GM10847 (cell line): Measurements from ENCODE around the gene ASAP2.

ENCODE experiments used
- POLR2A ChIP-seq: IDR thresholded peaks from 2 replicates; pipeline ENCODE4 v1.6.1; 2011; ENCODE audit not compliant: insufficient read length; ENCODE audit errors: extremely low read depth

Gene ASAP2

GRCh38 chr2:9417725-9418124 lies 211.1 kb downstream of the ASAP2 start:
- no peak for TF ChIP-seq POLR2A

GRCh38 chr2:9418746-9419145 lies 212.1 kb downstream of the ASAP2 start:
- TF ChIP-seq POLR2A = no peak

DNA sequence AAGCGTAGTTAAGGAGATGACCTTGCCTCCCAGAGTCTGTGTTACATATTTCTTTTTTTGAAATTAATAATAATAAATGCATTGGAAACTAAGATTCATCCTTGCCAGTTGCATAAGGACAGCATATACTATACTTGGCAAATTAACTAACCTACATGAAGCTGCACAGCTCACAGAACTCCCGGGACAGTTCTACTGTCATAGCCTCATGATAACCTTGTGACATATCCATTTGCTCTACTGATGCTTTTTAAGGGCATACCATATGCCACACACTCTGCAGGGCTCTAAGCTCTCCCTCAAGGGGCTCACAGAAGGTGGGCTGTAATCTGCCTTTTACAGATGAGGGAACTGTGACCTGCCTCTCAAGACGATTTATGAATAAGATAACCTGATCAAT lies 212.9 kb downstream of the ASAP2 start:
- TF ChIP-seq POLR2A = no peak

DNA sequence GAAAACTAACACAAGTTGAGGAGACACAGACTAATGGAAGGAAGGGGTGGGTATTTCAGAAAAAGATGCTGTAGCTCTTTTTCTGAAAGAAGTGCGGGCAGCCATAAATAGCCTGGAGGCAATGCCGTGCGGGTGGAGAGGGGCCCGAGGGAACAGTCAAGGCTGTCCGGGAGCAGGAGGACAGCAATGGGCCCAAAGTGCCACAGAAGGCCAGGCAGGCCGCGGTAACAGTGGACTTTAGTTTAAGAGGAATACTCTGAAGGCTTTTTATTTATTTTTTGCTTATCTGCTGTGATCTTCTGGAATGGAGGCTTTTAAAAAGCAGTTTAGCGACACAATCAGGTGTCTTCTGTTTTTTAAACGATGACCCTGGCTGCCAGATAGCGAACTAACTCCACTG lies 213.9 kb downstream of the ASAP2 start:
- TF ChIP-seq POLR2A = no peak

DNA sequence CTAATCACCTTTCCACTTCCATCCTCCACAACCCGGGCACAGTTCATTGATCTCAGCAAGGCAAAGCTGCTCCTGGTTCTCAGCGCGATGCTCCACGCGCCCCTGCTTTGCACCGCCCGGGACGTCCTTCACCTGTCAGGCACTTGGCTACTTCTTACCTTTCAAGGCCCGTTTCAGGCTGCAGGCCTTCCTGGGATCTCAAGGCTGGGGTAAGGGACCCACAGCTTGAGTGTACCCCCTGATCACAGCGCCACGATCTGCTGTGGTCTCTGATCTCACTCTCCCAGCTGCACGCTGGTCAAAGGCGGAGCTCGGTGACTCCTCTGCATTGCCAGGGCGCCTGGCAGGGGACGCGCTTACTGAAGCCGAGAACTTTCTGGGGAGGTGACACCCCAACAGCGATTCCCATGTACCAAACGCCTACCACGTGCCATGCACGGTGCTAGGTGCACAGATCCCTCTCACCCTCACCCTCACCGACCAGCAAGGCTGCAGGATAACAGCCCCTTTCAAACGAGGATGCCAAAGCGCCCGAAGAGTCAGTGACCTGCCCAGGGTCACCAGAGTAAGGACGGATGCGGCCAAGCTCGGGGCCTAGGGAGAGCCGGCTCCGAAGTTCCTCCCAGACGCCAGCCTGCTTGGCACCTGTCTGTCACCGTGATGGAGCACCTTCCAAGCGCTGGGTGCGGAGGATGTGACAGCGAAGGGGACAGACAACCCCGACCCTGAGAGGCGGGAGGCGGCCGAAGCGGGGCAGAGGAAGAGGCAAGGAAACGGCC lies 215.9 kb downstream of the ASAP2 start:
- no peak for TF ChIP-seq POLR2A

GRCh38 chr2:9423100-9423921 lies 216.7 kb downstream of the ASAP2 start, which contains the start of the genes CPSF3 and ITGB1BP1:
TSS of gene CPSF3 (plus strand) at chr2:9423654. CDS start at chr2:9423774, 120 bp downstream.
TSS of gene ITGB1BP1 (minus strand) at chr2:9423528. CDS start at chr2:9418697, 4,831 bp downstream.
- peak; percentile 67 for TF ChIP-seq POLR2A

GRCh38 chr2:9423922-9424272 lies 217.3 kb downstream of the ASAP2 start:
- no peak for TF ChIP-seq POLR2A

DNA sequence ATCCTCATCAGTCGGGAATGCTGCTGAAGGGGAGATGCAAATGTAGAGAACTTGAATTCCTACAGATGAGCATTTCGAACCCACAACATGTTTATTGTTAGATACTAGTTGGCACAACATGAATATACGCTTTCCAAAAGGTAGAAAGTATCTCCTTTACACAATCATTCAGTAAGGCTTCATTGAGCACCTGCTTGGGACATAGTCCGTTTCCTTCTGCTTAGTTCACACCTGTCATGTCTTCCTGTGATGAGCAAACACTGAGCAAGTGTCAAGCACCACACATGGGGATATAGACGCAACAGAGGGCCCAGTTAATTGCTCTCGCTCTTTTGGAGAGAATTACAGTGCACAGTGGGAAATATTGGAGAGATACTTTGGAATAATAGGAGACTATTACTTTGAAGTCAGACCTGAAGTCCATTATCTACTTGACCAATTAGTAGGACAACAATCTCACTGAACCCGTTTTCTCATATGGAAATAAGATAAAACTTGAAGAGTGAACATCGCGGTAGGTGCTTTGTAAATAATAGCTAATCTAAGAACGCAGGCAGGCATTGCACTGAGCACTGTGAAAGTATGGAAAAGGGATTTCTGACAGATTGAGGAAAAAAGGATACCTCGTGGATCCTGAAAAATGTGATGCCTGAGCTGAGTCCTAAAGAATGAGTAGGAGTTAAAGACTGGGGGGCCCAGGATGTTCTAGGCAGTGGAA lies 218.0 kb downstream of the ASAP2 start:
- TF ChIP-seq POLR2A = no peak

DNA sequence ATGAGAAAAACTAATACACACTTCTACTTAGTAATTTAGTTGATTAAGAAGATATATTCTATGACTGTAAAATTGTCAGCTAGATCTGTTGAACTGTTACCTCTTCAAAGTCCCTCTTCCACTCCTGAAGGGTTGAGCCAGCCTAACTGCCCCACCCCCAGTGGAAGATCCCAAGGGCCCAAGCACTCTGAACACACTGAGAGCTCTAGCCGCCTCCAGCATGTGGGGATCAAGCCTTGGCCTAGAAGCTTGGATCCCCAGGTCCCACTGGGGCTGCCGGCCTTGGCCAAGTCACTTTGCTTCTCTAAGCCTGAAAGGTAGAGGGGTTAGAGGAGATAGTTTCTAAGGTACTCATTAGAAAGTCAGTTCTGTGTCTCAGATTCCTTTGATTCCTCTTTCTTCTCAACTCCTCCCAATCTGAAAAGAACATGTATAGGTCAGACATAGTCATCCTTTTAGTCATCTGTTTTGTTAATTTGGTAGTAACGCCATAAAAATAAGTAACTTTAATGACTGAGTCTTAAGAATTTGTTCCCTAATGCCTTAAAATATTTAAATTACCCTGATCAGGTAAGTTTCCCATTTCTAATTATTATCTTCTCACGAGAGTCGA lies 222.5 kb downstream of the ASAP2 start:
- no peak for TF ChIP-seq POLR2A

- TF ChIP-seq POLR2A = no peak
Measured at GRCh38 chr2:9430316-9431293, 224.0 kb downstream of the ASAP2 start.

- TF ChIP-seq POLR2A = no peak
Measured at GRCh38 chr2:9434489-9434888, 227.9 kb downstream of the ASAP2 start.

- TF ChIP-seq POLR2A = no peak
Measured at GRCh38 chr2:9439536-9439935, 232.9 kb downstream of the ASAP2 start.

- no peak for TF ChIP-seq POLR2A
Measured at GRCh38 chr2:9440058-9440727, 233.6 kb downstream of the ASAP2 start.
